Colonic mucosa (tissue), 4 donors: ENCODE measurements around the gene STK17B. TPM values are rescaled to one million over a fixed set of nuclear protein-coding genes. Genes with fewer than 3 reads are reported as not detected.

Experiments used
- DNase-seq: peaks from one replicate; pipeline ENCODE4 v3.0.0-alpha.2; 2020
- H3K27ac ChIP-seq: fragments of 200-600 bp; one replicate; pipeline ENCODE4 v1.8.0; 2021
- H3K27me3 ChIP-seq: fragments of 200-600 bp; one replicate; pipeline ENCODE4 v1.8.0; 2021
- H3K36me3 ChIP-seq: fragments of 200-600 bp; one replicate; pipeline ENCODE4 v1.8.0; 2021
- H3K4me1 ChIP-seq: fragments of 200-600 bp; one replicate; pipeline ENCODE4 v1.8.0; 2021; ENCODE audit warnings: mild to moderate bottlenecking
- H3K4me3 ChIP-seq: fragments of 200-600 bp; one replicate; pipeline ENCODE4 v1.8.0; 2021
- H3K9ac ChIP-seq, 2 donors: one replicate each; pipeline ENCODE4 v1.7.0; 2013; ENCODE audit warnings: control low read depth in 2 of 2, low read depth in 2 of 2, low read length in 2 of 2
- H3K9me3 ChIP-seq: fragments of 200-600 bp; one replicate; pipeline ENCODE4 v1.8.0; 2021
- intact Hi-C: fragments of 100-400 bp; cut with DNase I; formaldehyde crosslinking; loops from one replicate; pipeline ENCODE4 v1.14.1; 2022
- total RNA-seq, 2 donors: library from RNA; stranded (reverse); fragmentation: NEBNext Ultra II Directional in 1 of 2; extraction: Animal tissue kit (Norgen Biotek cat#: 25700) in 1 of 2; gene quantifications; one replicate each; pipeline ENCODE4 v1.2.1, GENCODE V29; 2021
- TF ChIP-seq, protein P1 (sequence below): fragments of 200-600 bp; IDR thresholded peaks from one replicate; pipeline ENCODE4 v1.8.0; 2022; ENCODE audit warnings: antibody characterized with exemption, mild to moderate bottlenecking
- donor health status: healthy.
- donor health status: DM: no; HTN: no; CAD: no.
- donor health status: DM: no; HTN: no; CAD: no.

STK17B gene
- total RNA-seq, 2 donors from 2014 or later = 13.9 to 40.5 TPM

DNA sequence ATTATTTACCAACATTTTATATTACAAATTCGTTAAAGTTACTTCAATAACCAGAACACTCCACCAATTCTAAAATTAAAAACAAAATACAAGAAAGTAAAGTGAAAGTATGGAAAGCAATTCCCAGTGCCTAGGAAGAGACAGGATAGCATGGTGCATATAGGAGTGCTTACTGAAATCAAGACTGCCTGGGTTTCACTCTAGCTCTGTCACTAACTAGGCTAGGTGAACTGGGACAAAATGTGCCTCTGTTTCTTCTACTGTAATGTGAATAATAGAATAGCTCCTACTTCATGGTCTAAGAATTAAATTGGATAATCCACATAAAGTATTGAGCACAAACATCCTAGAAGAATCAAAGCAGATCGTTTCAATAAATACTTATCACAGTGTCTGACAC, 22.6 kb downstream of the STK17B start:
- Histone ChIP-seq H3K36me3 (peaks cover 7% of the 10 kb centered on the region), H3K9ac (no peak overlapping the region), H3K4me3 (no peak overlapping the region), H3K4me1 (no peaks in the 10 kb centered on the region), H3K9me3 (no peaks in the 10 kb centered on the region), H3K27ac (no peak overlapping the region), H3K27me3 (no peaks in the 10 kb centered on the region)
- DNase-seq = no peak
- TF ChIP-seq, protein P1, sequence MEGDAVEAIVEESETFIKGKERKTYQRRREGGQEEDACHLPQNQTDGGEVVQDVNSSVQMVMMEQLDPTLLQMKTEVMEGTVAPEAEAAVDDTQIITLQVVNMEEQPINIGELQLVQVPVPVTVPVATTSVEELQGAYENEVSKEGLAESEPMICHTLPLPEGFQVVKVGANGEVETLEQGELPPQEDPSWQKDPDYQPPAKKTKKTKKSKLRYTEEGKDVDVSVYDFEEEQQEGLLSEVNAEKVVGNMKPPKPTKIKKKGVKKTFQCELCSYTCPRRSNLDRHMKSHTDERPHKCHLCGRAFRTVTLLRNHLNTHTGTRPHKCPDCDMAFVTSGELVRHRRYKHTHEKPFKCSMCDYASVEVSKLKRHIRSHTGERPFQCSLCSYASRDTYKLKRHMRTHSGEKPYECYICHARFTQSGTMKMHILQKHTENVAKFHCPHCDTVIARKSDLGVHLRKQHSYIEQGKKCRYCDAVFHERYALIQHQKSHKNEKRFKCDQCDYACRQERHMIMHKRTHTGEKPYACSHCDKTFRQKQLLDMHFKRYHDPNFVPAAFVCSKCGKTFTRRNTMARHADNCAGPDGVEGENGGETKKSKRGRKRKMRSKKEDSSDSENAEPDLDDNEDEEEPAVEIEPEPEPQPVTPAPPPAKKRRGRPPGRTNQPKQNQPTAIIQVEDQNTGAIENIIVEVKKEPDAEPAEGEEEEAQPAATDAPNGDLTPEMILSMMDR = no peak
- intact Hi-C loops = no loop called here

DNA sequence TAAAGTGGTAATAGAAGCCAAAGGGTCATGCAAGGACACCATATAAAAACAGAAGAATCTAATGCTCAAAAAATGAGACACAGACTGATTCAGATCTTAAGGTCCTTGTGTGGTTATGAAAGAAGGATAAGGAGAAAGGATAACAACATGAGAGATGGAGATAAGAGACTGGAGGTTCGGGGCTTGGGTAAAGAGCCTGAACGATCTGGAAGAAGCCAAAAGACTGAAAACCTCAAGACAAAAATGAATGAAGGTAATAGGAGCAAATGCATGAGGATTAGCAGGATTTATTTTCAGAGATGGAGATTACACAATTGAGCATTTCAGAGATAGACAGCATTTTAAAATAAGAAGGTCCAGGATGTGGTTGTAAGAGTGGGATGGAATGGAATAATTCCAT, 26.1 kb downstream of the STK17B start:
- Histone ChIP-seq H3K27ac (no peak overlapping the region), H3K4me1 (no peaks in the 10 kb centered on the region), H3K27me3 (no peaks in the 10 kb centered on the region), H3K36me3 (peaks cover 7% of the 10 kb centered on the region), H3K9ac (no peak overlapping the region), H3K4me3 (no peak overlapping the region), H3K9me3 (no peaks in the 10 kb centered on the region)
- no peak for DNase-seq
- TF ChIP-seq, protein P1 = no peak
- intact Hi-C loops = no loop called here

DNA sequence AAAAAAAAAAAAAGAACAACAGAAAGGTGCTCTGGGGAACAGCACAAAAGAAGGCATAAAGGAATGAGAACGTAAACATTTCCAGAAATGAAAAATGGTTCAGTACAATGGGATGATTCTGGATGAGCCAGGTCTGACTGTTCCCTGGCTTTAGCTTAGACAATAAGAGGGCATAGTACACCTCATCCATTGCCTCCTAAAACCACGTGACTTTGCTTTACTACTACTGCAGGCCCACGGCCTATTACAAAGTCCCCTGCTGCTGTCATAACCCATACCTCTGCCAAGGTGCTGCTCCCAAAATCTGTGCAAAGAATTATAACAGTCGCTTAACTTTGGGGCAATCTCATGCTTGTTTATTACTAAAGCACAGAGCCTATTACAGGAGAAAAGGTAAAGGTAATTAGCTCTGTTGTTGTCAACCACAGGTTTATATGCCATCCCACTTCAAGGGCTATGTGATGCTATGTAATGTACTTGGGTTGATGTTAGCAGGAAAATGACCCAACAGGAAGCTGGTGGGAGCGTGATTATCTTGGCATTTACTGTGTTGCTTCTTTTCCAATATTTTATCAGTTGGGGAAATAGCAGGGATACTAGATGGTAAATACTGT, 26.8 kb downstream of the STK17B start:
- Histone ChIP-seq H3K27me3 (no peaks in the 10 kb centered on the region), H3K27ac (no peak overlapping the region)
- intact Hi-C loops = no loop called here

DNA sequence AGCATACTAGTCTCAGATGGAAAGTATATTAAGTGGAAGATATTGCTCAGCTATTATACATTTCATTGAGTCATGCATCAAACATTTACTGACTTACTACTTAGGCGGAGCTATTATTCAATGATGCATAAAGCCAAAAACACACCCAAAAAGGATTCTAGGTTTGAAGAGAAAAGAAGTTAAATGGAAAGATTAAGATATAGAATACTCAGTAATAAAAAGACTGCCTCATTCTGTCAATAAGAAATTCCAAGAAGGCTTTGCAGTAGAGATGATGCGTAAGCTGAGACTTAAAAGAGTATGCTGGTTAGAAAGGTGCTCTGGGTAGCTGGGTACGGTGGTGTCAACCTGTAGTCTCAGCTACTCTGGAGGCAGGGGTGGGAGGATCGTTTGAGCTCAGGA, 27.6 kb downstream of the STK17B start:
- TF ChIP-seq, protein P1 = no peak

More for the DNA sequence above, 26.8 kb downstream of the STK17B start:
- H3K4me1 ChIP-seq = no peaks in the 10 kb centered on the region
- TF ChIP-seq, protein P1 = no peak
- H3K36me3 ChIP-seq = peaks cover 7% of the 10 kb centered on the region
- DNase-seq = no peak
- H3K4me3 ChIP-seq = no peak overlapping the region
- H3K9me3 ChIP-seq = no peaks in the 10 kb centered on the region
- no peak overlapping the region for H3K9ac ChIP-seq

DNA sequence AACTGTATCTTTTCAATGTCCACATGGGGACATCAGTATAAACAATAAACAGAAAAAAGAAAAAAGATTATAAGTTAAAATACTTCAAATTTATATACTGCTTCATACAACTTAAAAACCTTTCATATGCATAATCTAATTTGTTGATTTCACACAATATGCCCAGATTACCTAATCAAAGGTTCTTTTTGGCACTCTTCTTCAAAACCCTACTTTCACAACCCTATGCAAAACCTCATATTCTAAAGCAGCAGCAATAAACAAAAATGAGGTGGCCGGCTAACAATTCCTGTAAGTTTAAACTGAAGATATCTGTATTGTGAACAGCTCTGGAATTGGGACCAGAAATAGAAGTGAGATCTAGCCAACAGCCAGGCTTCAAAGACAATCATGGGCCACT, 28.6 kb downstream of the STK17B start:
- intact Hi-C loops = no loop called here
- Histone ChIP-seq H3K9me3 (no peaks in the 10 kb centered on the region), H3K27ac (no peak overlapping the region), H3K27me3 (no peaks in the 10 kb centered on the region), H3K4me1 (no peaks in the 10 kb centered on the region), H3K4me3 (no peak overlapping the region), H3K9ac (no peak overlapping the region), H3K36me3 (peaks cover 7% of the 10 kb centered on the region)
- TF ChIP-seq, protein P1 = no peak
- DNase-seq = no peak

More for the DNA sequence above, 27.6 kb downstream of the STK17B start:
- H3K4me1 ChIP-seq = no peaks in the 10 kb centered on the region
- H3K36me3 ChIP-seq = peaks cover 7% of the 10 kb centered on the region
- DNase-seq = no peak
- H3K9ac ChIP-seq = no peak overlapping the region
- intact Hi-C loops = no loop called here
- no peaks in the 10 kb centered on the region for H3K9me3 ChIP-seq
- H3K27ac ChIP-seq = no peak overlapping the region
- no peak overlapping the region for H3K4me3 ChIP-seq
- H3K27me3 ChIP-seq = no peaks in the 10 kb centered on the region
